Sigmoid colon (tissue), 7 donors: ENCODE results near the gene F3. TPM values are rescaled to one million over a fixed set of nuclear protein-coding genes. Genes with fewer than 3 reads are reported as not detected.
A peak's percentile ranks its signal among the peaks of the same experiment; 100 is the strongest.

Experiments used
- DNase-seq: peaks from one replicate; pipeline ENCODE4 v3.0.0-alpha.2; 2019
- H3K27ac ChIP-seq, 4 donors: fragments of 200-600 bp; sonication (generic); one replicate each; pipeline ENCODE4 v1.5.1; 2016 to 2019; ENCODE audit warnings: mild to moderate bottlenecking in 1 of 4
- H3K27me3 ChIP-seq, 3 donors: fragments of 200-600 bp; sonication (generic); one replicate each; pipeline ENCODE4 v1.5.1; 2019; ENCODE audit warnings: mild to moderate bottlenecking in 1 of 3
- H3K36me3 ChIP-seq, 4 donors: fragments of 200-600 bp; sonication (generic); one replicate each; pipeline ENCODE4 v1.5.1; 2016 to 2019
- H3K4me1 ChIP-seq, 4 donors: fragments of 200-600 bp; sonication (generic); one replicate each; pipeline ENCODE4 v1.5.1; 2017 to 2019
- H3K4me3 ChIP-seq, 4 donors: fragments of 200-600 bp; sonication (generic); one replicate each; pipeline ENCODE4 v1.5.1; 2017 to 2019; ENCODE audit warnings: mild to moderate bottlenecking in 2 of 4, moderate library complexity in 1 of 4
- H3K9me3 ChIP-seq, 4 donors: fragments of 200-600 bp in 3 of 4; sonication (generic) in 3 of 4; one replicate each; pipeline versions ENCODE4 v1.5.1 to v1.6.1; 2013 to 2019
- EP300 ChIP-seq, 4 donors: sonication (generic); formaldehyde crosslinking; IDR thresholded peaks; one replicate each; pipeline ENCODE4 v1.6.1; 2017; ENCODE audit warnings: antibody characterized with exemption in 4 of 4
- POLR2A ChIP-seq, 2 donors: fragments of 450-650 bp; IDR thresholded peaks; one replicate each; pipeline ENCODE4 v1.6.1; 2016; ENCODE audit warnings: antibody characterized with exemption in 2 of 2, mild to moderate bottlenecking in 2 of 2, moderate library complexity in 2 of 2
- POLR2AphosphoS5 ChIP-seq, 4 donors: sonication (generic); formaldehyde crosslinking; IDR thresholded peaks; one replicate each; pipeline ENCODE4 v1.6.1; 2017; ENCODE audit warnings: antibody characterized with exemption in 4 of 4
- WGBS, 2 donors: extraction: QIAGEN DNeasy Blood & Tissue Kit; methylation state at CpG; one replicate each; pipeline ENCODE4 v1.1.7; 2013; 5-methylcytosine and 5-hydroxymethylcytosine counted together
- intact Hi-C: fragments of 100-400 bp; cut with DNase I; formaldehyde crosslinking; loops from one replicate; pipeline ENCODE4 v1.15.1; 2023
- polyA plus RNA-seq, 3 donors: library from polyadenylated mRNA; stranded (reverse); fragments of 200-250 nt; gene quantifications; one replicate each; pipeline ENCODE4 v1.2.3, GENCODE V29; 2013
- total RNA-seq, 4 donors: library from RNA; depleted of rRNA; stranded (reverse); fragments of >200 nt; gene quantifications; one replicate each; pipeline ENCODE4 v1.1.0, GENCODE V29; 2016
- TF ChIP-seq, protein P1 (sequence below), 4 experiments: fragments of 450-650 bp in 3 of 4; fragments of 200-600 bp in 1 of 4; IDR thresholded peaks; one replicate each; pipeline ENCODE4 v1.5.1; 2016 to 2019; ENCODE audit warnings: antibody characterized with exemption in 4 of 4, mild to moderate bottlenecking in 3 of 4, moderate library complexity in 2 of 4
- donor health status: healthy with polysubstance abuse.
- donor health status: Bipolar disorder and iron deficiency.
- donor health status: healthy.

Gene F3
- total and polyA plus RNA-seq, 7 donors = 9.9 to 53.7 (median 19.3) TPM

DNA sequence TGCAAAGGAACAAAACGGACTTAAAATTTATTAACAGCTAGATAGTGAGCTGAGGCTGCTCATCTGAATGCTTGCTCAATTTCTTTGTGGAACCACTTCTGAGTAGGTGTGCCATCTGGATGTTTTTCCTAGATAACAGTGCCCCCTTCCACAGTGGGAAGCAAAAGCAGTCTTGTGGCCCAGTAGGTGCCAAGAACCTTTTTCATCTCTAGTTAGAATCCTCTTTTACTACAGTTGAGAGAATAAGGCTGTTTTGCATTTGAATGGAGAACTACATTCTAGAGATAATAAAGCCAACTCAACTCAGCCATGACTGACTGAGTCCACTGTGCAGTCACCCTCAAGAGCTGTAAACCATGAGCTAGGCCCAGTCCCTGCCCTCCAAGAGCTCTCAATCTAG is 13.3 kb downstream of the F3 start:
- Histone ChIP-seq H3K9me3 (no peaks in the 10 kb centered on the region), H3K36me3 (peaks cover 0 to 43% (median 6%) of the 10 kb centered on the region in 4 donors), H3K4me3 (no peak overlapping the region), H3K27me3 (no peaks in the 10 kb centered on the region), H3K4me1 (peaks cover 0 to 10% (median 0%) of the 10 kb centered on the region in 4 donors), H3K27ac (no peak overlapping the region)
- TF ChIP-seq POLR2AphosphoS5 (IDR thresholded peaks at IDR 0.05) = no peak
- TF ChIP-seq POLR2A (IDR thresholded peaks at IDR 0.05) = no peak
- TF ChIP-seq, protein P1, sequence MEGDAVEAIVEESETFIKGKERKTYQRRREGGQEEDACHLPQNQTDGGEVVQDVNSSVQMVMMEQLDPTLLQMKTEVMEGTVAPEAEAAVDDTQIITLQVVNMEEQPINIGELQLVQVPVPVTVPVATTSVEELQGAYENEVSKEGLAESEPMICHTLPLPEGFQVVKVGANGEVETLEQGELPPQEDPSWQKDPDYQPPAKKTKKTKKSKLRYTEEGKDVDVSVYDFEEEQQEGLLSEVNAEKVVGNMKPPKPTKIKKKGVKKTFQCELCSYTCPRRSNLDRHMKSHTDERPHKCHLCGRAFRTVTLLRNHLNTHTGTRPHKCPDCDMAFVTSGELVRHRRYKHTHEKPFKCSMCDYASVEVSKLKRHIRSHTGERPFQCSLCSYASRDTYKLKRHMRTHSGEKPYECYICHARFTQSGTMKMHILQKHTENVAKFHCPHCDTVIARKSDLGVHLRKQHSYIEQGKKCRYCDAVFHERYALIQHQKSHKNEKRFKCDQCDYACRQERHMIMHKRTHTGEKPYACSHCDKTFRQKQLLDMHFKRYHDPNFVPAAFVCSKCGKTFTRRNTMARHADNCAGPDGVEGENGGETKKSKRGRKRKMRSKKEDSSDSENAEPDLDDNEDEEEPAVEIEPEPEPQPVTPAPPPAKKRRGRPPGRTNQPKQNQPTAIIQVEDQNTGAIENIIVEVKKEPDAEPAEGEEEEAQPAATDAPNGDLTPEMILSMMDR (IDR thresholded peaks at IDR 0.05) = no peak
- TF ChIP-seq EP300 (IDR thresholded peaks at IDR 0.05) = no peak
- WGBS, 2 donors = 51 to 81% methylated on average over 1 of the region's 1 CpG
- intact Hi-C loops = no loop called here
- no peak for DNase-seq

DNA sequence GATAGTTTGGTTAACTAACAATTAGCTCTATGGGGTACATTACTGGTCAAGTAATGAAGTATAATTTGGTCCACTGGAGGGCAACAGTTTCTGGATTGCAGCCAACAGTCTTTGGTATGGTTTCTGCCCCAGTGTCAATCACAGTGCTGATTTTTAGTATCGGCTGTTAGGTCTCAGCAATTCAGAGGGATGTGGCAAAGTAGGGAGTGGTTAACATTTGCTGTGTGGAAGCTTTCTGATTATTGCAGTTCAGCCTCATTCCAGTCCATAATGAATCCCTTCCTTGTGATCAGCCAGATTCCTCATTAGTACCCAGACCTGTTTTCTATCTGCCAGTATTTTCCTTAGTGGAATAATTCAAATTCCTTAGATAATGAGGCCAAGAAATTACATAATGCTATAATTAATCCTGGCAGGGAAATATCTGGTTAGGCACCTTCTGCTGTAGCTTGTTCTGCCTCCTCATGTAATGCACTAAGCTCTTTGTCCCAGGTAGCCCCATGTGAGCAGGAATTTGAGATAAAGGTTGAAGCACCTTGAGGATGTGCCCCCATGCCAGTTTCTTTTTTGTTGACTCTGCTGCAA is 14.0 kb downstream of the F3 start:
- TF ChIP-seq POLR2AphosphoS5 (IDR thresholded peaks at IDR 0.05) = no peak
- no peak for TF ChIP-seq EP300 (IDR thresholded peaks at IDR 0.05)
- intact Hi-C loops = no loop called here
- no peak overlapping the region for H3K27ac ChIP-seq
- no peaks in the 10 kb centered on the region for H3K9me3 ChIP-seq
- WGBS, 2 donors = 13 to 57% methylated on average over 1 of the region's 1 CpG
- no peaks in the 10 kb centered on the region for H3K27me3 ChIP-seq
- peaks cover 0 to 10% (median 0%) of the 10 kb centered on the region in 4 donors for H3K4me1 ChIP-seq
- no peak overlapping the region for H3K4me3 ChIP-seq
- H3K36me3 ChIP-seq = peaks cover 0 to 35% (median 4%) of the 10 kb centered on the region in 4 donors
- no peak for DNase-seq

DNA sequence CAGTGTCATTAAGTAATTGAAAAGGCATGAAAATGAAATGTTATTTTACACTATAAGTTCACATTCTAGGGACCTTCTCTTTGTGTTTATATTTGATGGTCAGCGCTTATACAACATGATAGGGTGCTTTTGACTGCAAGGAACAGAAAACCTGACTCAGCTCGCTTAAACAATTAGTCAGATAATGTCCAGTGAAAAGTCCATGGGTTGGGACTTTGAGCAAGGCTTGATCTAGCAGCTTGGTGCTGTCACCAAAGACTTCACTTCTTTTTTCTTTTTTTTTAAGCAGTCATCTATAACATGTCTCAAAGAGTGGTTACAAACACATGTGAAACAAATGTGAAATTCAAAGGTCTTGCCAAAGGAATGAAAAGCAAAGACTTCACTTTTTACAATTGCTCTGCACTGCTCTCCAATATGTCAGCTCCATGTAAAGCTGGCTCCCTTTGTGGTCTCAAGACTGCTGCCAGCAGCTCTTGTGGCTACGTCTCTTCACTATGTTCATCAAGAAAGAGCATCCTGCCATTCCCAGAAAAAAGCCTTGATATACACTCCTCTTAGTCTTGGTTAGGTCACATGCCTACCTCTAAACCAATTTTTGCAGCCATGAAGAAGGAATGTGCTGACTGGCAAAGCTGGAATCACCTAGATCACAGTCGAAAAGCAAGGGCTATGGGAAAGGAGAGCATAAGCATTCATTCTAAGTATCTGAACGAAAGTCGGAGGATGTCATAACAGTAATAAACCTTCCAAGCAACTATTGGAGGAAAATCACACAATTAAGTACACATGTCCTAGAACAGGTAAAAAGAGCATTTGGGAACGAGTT is 15.2 kb downstream of the F3 start:
- TF ChIP-seq POLR2AphosphoS5 (IDR thresholded peaks at IDR 0.05) (no peak), POLR2A (IDR thresholded peaks at IDR 0.05) (no peak), EP300 (IDR thresholded peaks at IDR 0.05) (no peak)
- TF ChIP-seq, protein P1 (IDR thresholded peaks at IDR 0.05) = no peak
- 90 to 92% methylated on average over 7 of the region's 7 CpGs for WGBS, 2 donors
- peaks cover 0 to 23% (median 0%) of the 10 kb centered on the region in 4 donors for H3K36me3 ChIP-seq
- H3K4me3 ChIP-seq = no peak overlapping the region
- intact Hi-C loops = no loop called here
- no peak overlapping the region for H3K27ac ChIP-seq
- H3K27me3 ChIP-seq = no peaks in the 10 kb centered on the region
- H3K9me3 ChIP-seq = no peaks in the 10 kb centered on the region
- H3K4me1 ChIP-seq = peaks cover 0 to 10% (median 0%) of the 10 kb centered on the region in 4 donors
- DNase-seq = no peak

DNA sequence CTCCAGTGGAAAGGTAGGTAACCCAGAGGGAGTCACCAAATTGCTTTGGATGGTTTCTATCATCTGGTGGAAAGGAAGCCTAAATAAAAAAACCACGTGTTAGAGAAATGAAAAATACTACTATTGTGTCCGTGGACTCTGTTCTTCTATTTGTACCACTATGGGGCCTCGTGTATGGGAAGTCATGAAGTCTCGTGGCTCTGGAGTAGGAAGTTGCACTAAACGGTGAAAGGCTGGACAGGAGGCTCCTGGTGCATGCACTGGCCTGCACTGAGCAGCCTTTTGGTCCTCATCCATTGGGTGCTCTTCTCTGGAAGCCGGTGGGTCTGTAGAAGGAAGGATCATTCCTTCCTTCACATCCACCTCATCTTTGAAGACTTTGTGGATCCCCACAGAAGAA is 17.0 kb downstream of the F3 start:
- no peak overlapping the region for H3K27ac ChIP-seq
- peaks cover 0 to 9% (median 0%) of the 10 kb centered on the region in 4 donors for H3K36me3 ChIP-seq
- no peak overlapping the region for H3K4me3 ChIP-seq
- no peaks in the 10 kb centered on the region for H3K9me3 ChIP-seq
- intact Hi-C loops = loop anchor here (5.0 kb wide), 1 partner anchor 518 kb away; no protein-coding TSS in a partner anchor
- TF ChIP-seq POLR2AphosphoS5 (IDR thresholded peaks at IDR 0.05) = no peak
- TF ChIP-seq EP300 (IDR thresholded peaks at IDR 0.05) = no peak
- TF ChIP-seq, protein P1 (IDR thresholded peaks at IDR 0.05) = no peak
- peaks cover 0 to 10% (median 0%) of the 10 kb centered on the region in 4 donors for H3K4me1 ChIP-seq
- no peaks in the 10 kb centered on the region for H3K27me3 ChIP-seq
- WGBS, 2 donors = 78 to 89% methylated on average over 6 of the region's 6 CpGs
- no peak for DNase-seq

DNA sequence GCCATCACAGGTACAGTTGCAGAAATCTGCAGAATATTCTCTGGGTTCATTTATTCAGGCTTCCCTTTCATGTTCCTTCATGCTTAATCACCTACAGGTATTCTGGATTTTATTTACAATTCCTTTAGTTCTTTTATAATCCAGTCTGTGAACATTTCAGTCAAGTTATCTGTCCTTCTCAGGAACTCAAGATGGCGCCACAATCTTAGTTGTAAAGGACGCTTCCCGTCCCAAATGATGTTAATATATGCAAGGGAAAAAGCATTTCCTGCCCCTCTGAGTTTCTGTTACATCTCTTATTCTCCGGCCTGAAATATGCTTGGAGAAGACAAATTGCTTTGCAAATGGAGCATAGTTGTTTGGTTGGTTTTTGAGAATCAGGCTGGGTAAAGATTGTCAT is 19.3 kb downstream of the F3 start:
- 12 to 19% methylated on average over 4 of the region's 4 CpGs for WGBS, 2 donors
- TF ChIP-seq EP300 (IDR thresholded peaks at IDR 0.05) (no peak), POLR2AphosphoS5 (IDR thresholded peaks at IDR 0.05) (no peak), POLR2A (IDR thresholded peaks at IDR 0.05) (no peak)
- TF ChIP-seq, protein P1 (IDR thresholded peaks at IDR 0.05) = peak in 3 of 4 experiments; percentile 38 to 57 (median 39)
- Histone ChIP-seq H3K4me1 (peaks cover 0 to under 1% (median 0%) of the 10 kb centered on the region in 4 donors), H3K9me3 (no peaks in the 10 kb centered on the region), H3K27me3 (no peaks in the 10 kb centered on the region), H3K27ac (no peak overlapping the region), H3K36me3 (no peaks in the 10 kb centered on the region), H3K4me3 (no peak overlapping the region)
- intact Hi-C loops = loop anchor here (5.0 kb wide), 1 partner anchor 520 kb away; no protein-coding TSS in a partner anchor
- no peak for DNase-seq
